ENCODE measurements around the gene RGS2. TPM values are rescaled to one million over a fixed set of nuclear protein-coding genes. Genes with fewer than 3 reads are reported as not detected.

The RGS2 gene
- total RNA-seq, 1 donor from 2014 or later: 5.0 TPM

GRCh38 chr1:192776998-192777397 lies 31.8 kb upstream of the RGS2 start:
- H3K4me1 Mint-ChIP-seq (ENCODE audit: low read depth): no peaks in the 10 kb centered on the region
- H3K4me3 Mint-ChIP-seq (ENCODE audit: low read depth): no peak overlapping the region
- H3K9me3 Mint-ChIP-seq: no peaks in the 10 kb centered on the region
- no peaks in the 10 kb centered on the region for H3K36me3 Mint-ChIP-seq (ENCODE audit: low read depth)
- H3K27me3 Mint-ChIP-seq (ENCODE audit: low read depth): peaks cover 7% of the 10 kb centered on the region
- no peak overlapping the region for H3K27ac Mint-ChIP-seq
- intact Hi-C loops (cut with micrococcal nuclease): no loop called here
- no peak for DNase-seq (ENCODE audit: low spot score)

GRCh38 chr1:192783791-192784190 lies 25.0 kb upstream of the RGS2 start:
- no peak for DNase-seq (ENCODE audit: low spot score)
- no peak overlapping the region for H3K4me3 Mint-ChIP-seq (ENCODE audit: low read depth)
- H3K9me3 Mint-ChIP-seq: no peaks in the 10 kb centered on the region
- H3K27ac Mint-ChIP-seq: no peak overlapping the region
- no peaks in the 10 kb centered on the region for H3K4me1 Mint-ChIP-seq (ENCODE audit: low read depth)
- H3K36me3 Mint-ChIP-seq (ENCODE audit: low read depth): no peaks in the 10 kb centered on the region
- intact Hi-C loops (cut with micrococcal nuclease): no loop called here
- H3K27me3 Mint-ChIP-seq (ENCODE audit: low read depth): peaks cover 19% of the 10 kb centered on the region

GRCh38 chr1:192784397-192784796 lies 24.4 kb upstream of the RGS2 start:
- no peaks in the 10 kb centered on the region for H3K36me3 Mint-ChIP-seq (ENCODE audit: low read depth)
- no peak overlapping the region for H3K27ac Mint-ChIP-seq
- H3K4me1 Mint-ChIP-seq (ENCODE audit: low read depth): no peaks in the 10 kb centered on the region
- H3K9me3 Mint-ChIP-seq: no peaks in the 10 kb centered on the region
- DNase-seq (ENCODE audit: low spot score): no peak
- H3K27me3 Mint-ChIP-seq (ENCODE audit: low read depth): peaks cover 19% of the 10 kb centered on the region
- no peak overlapping the region for H3K4me3 Mint-ChIP-seq (ENCODE audit: low read depth)
- intact Hi-C loops (cut with micrococcal nuclease): no loop called here

- Mint-ChIP-seq H3K4me1 (ENCODE audit: low read depth) (no peaks in the 10 kb centered on the region), H3K4me3 (ENCODE audit: low read depth) (no peak overlapping the region), H3K27me3 (ENCODE audit: low read depth) (peaks cover 15% of the 10 kb centered on the region), H3K36me3 (ENCODE audit: low read depth) (no peaks in the 10 kb centered on the region), H3K27ac (no peak overlapping the region), H3K9me3 (no peaks in the 10 kb centered on the region)
- intact Hi-C loops (cut with micrococcal nuclease): no loop called here
- no peak for DNase-seq (ENCODE audit: low spot score)
These were observed 22.3 kb upstream of the RGS2 start for GRCh38 chr1:192786576-192786975.

- Mint-ChIP-seq H3K4me1 (ENCODE audit: low read depth) (no peaks in the 10 kb centered on the region), H3K4me3 (ENCODE audit: low read depth) (no peak overlapping the region), H3K36me3 (ENCODE audit: low read depth) (no peaks in the 10 kb centered on the region), H3K27me3 (ENCODE audit: low read depth) (peaks cover 12% of the 10 kb centered on the region), H3K9me3 (no peaks in the 10 kb centered on the region), H3K27ac (no peak overlapping the region)
- DNase-seq (ENCODE audit: low spot score): no peak
- intact Hi-C loops (cut with micrococcal nuclease): no loop called here
These were observed 20.8 kb upstream of the RGS2 start for GRCh38 chr1:192787914-192788585.

GRCh38 chr1:192789871-192790270 lies 19.0 kb upstream of the RGS2 start:
- H3K9me3 Mint-ChIP-seq: no peaks in the 10 kb centered on the region
- peaks cover 19% of the 10 kb centered on the region for H3K27me3 Mint-ChIP-seq (ENCODE audit: low read depth)
- H3K4me1 Mint-ChIP-seq (ENCODE audit: low read depth): no peaks in the 10 kb centered on the region
- H3K27ac Mint-ChIP-seq: no peak overlapping the region
- no peaks in the 10 kb centered on the region for H3K36me3 Mint-ChIP-seq (ENCODE audit: low read depth)
- H3K4me3 Mint-ChIP-seq (ENCODE audit: low read depth): no peak overlapping the region
- DNase-seq (ENCODE audit: low spot score): no peak
- intact Hi-C loops (cut with micrococcal nuclease): no loop called here

GRCh38 chr1:192792628-192793027 lies 16.2 kb upstream of the RGS2 start:
- Mint-ChIP-seq H3K4me3 (ENCODE audit: low read depth) (no peak overlapping the region), H3K36me3 (ENCODE audit: low read depth) (no peaks in the 10 kb centered on the region), H3K27ac (no peak overlapping the region), H3K4me1 (ENCODE audit: low read depth) (no peaks in the 10 kb centered on the region), H3K9me3 (no peaks in the 10 kb centered on the region), H3K27me3 (ENCODE audit: low read depth) (peaks cover 18% of the 10 kb centered on the region)
- DNase-seq (ENCODE audit: low spot score): no peak
- intact Hi-C loops (cut with micrococcal nuclease): no loop called here

GRCh38 chr1:192793983-192794767 lies 14.7 kb upstream of the RGS2 start:
- Mint-ChIP-seq H3K4me1 (ENCODE audit: low read depth) (no peaks in the 10 kb centered on the region), H3K9me3 (no peaks in the 10 kb centered on the region), H3K36me3 (ENCODE audit: low read depth) (no peaks in the 10 kb centered on the region), H3K4me3 (ENCODE audit: low read depth) (no peak overlapping the region), H3K27me3 (ENCODE audit: low read depth) (peaks cover 14% of the 10 kb centered on the region), H3K27ac (no peak overlapping the region)
- no peak for DNase-seq (ENCODE audit: low spot score)
- intact Hi-C loops (cut with micrococcal nuclease): no loop called here

- no peak overlapping the region for H3K27ac Mint-ChIP-seq
- H3K9me3 Mint-ChIP-seq: no peaks in the 10 kb centered on the region
- no peaks in the 10 kb centered on the region for H3K4me1 Mint-ChIP-seq (ENCODE audit: low read depth)
- H3K36me3 Mint-ChIP-seq (ENCODE audit: low read depth): no peaks in the 10 kb centered on the region
- intact Hi-C loops (cut with micrococcal nuclease): no loop called here
- H3K27me3 Mint-ChIP-seq (ENCODE audit: low read depth): peaks cover 14% of the 10 kb centered on the region
- DNase-seq (ENCODE audit: low spot score): no peak
- no peak overlapping the region for H3K4me3 Mint-ChIP-seq (ENCODE audit: low read depth)
These were observed 14.1 kb upstream of the RGS2 start for GRCh38 chr1:192794768-192795035.

- no peaks in the 10 kb centered on the region for H3K36me3 Mint-ChIP-seq (ENCODE audit: low read depth)
- intact Hi-C loops (cut with micrococcal nuclease): no loop called here
- H3K4me3 Mint-ChIP-seq (ENCODE audit: low read depth): no peak overlapping the region
- H3K27me3 Mint-ChIP-seq (ENCODE audit: low read depth): peaks cover 14% of the 10 kb centered on the region
- no peak overlapping the region for H3K27ac Mint-ChIP-seq
- no peak for DNase-seq (ENCODE audit: low spot score)
- no peaks in the 10 kb centered on the region for H3K4me1 Mint-ChIP-seq (ENCODE audit: low read depth)
- no peaks in the 10 kb centered on the region for H3K9me3 Mint-ChIP-seq
These were observed 12.8 kb upstream of the RGS2 start for GRCh38 chr1:192795916-192796618.

GRCh38 chr1:192797143-192797542 lies 11.7 kb upstream of the RGS2 start:
- no peak for DNase-seq (ENCODE audit: low spot score)
- intact Hi-C loops (cut with micrococcal nuclease): no loop called here
- no peaks in the 10 kb centered on the region for H3K9me3 Mint-ChIP-seq
- no peaks in the 10 kb centered on the region for H3K36me3 Mint-ChIP-seq (ENCODE audit: low read depth)
- peaks cover 16% of the 10 kb centered on the region for H3K27me3 Mint-ChIP-seq (ENCODE audit: low read depth)
- no peaks in the 10 kb centered on the region for H3K4me1 Mint-ChIP-seq (ENCODE audit: low read depth)
- no peak overlapping the region for H3K4me3 Mint-ChIP-seq (ENCODE audit: low read depth)
- H3K27ac Mint-ChIP-seq: no peak overlapping the region

GRCh38 chr1:192797891-192798290 lies 10.9 kb upstream of the RGS2 start:
- intact Hi-C loops (cut with micrococcal nuclease): no loop called here
- Mint-ChIP-seq H3K9me3 (no peaks in the 10 kb centered on the region), H3K36me3 (ENCODE audit: low read depth) (no peaks in the 10 kb centered on the region), H3K27me3 (ENCODE audit: low read depth) (peaks cover 20% of the 10 kb centered on the region), H3K4me1 (ENCODE audit: low read depth) (no peaks in the 10 kb centered on the region), H3K4me3 (ENCODE audit: low read depth) (no peak overlapping the region), H3K27ac (no peak overlapping the region)
- no peak for DNase-seq (ENCODE audit: low spot score)

- Mint-ChIP-seq H3K9me3 (no peaks in the 10 kb centered on the region), H3K27me3 (ENCODE audit: low read depth) (peaks cover 9% of the 10 kb centered on the region), H3K4me1 (ENCODE audit: low read depth) (peaks cover 6% of the 10 kb centered on the region), H3K27ac (no peak overlapping the region), H3K4me3 (ENCODE audit: low read depth) (no peak overlapping the region), H3K36me3 (ENCODE audit: low read depth) (no peaks in the 10 kb centered on the region)
- no peak for DNase-seq (ENCODE audit: low spot score)
- intact Hi-C loops (cut with micrococcal nuclease): loop anchor here (10.0 kb wide), 2 partner anchors 157 to 1493 kb away; no protein-coding TSS in a partner anchor
These were observed 7.4 kb upstream of the RGS2 start for GRCh38 chr1:192801451-192801850.

Measured in activated T-helper 2 cell treated with anti-CD3 and anti-CD28 coated beads, Interferon-gamma antibody, Interleukin-2, Interleukin-4, amounts not matched to agents 10 μg/mL and 5 μg/mL and 100 μg/mL, durations not matched to agents 14 hours and 24 hours and 36 hours (primary cell).